Osteoblast (primary cell): Measurements from ENCODE around the gene BAIAP2. TPM values are rescaled to one million over a fixed set of nuclear protein-coding genes. Genes with fewer than 3 reads are reported as not detected.

ENCODE experiments used
- DNase-seq: peaks from one replicate; pipeline ENCODE4 v3.0.0; 2011; ENCODE audit warnings: low spot score, mixed read lengths; ENCODE audit not compliant: insufficient read length; ENCODE audit errors: missing footprints
- H2AFZ ChIP-seq: 2 replicates; pipeline ENCODE4 v1.6.0; 2011; ENCODE audit warnings: mild to moderate bottlenecking, low read length
- H3K27ac ChIP-seq: 2 replicates; pipeline ENCODE4 v1.5.1; 2011; ENCODE audit warnings: mild to moderate bottlenecking, low read depth, low read length, moderate library complexity
- H3K27me3 ChIP-seq: 2 replicates; pipeline ENCODE4 v1.6.0; 2012; ENCODE audit warnings: mild to moderate bottlenecking, control low read depth, inconsistent platforms, low read length, moderate library complexity; ENCODE audit not compliant: insufficient read depth
- H3K36me3 ChIP-seq: 2 replicates; pipeline ENCODE4 v1.5.1; 2011; ENCODE audit warnings: mild to moderate bottlenecking, low read length, control low read depth, moderate library complexity; ENCODE audit not compliant: insufficient read depth
- H3K4me1 ChIP-seq: 2 replicates; pipeline ENCODE4 v1.5.1; 2011; ENCODE audit warnings: mild to moderate bottlenecking, low read length, control low read depth, moderate library complexity; ENCODE audit not compliant: insufficient read depth
- H3K4me2 ChIP-seq: 2 replicates; pipeline ENCODE4 v1.6.0; 2011; ENCODE audit warnings: mild to moderate bottlenecking, low read length; ENCODE audit not compliant: insufficient read depth
- H3K4me3 ChIP-seq: fragments of 200-600 bp; sonication (generic); 3 replicates; pipeline ENCODE4 v1.5.1; 2012; ENCODE audit warnings: mild to moderate bottlenecking, low read length, inconsistent platforms; ENCODE audit not compliant: insufficient read depth
- H3K79me2 ChIP-seq: 2 replicates; pipeline ENCODE4 v1.6.0; 2012; ENCODE audit warnings: mild to moderate bottlenecking, low read length, control low read depth, inconsistent platforms; ENCODE audit not compliant: insufficient read depth
- H3K9me3 ChIP-seq: 2 replicates; pipeline ENCODE4 v1.5.1; 2011; ENCODE audit warnings: low read depth, low read length, control low read depth
- H4K20me1 ChIP-seq: 2 replicates; pipeline ENCODE4 v1.6.0; 2012; ENCODE audit warnings: mild to moderate bottlenecking, low read length, control low read depth; ENCODE audit not compliant: insufficient read depth
- CTCF ChIP-seq: IDR thresholded peaks from 2 replicates; pipeline ENCODE4 v1.5.1; 2011; ENCODE audit warnings: mild to moderate bottlenecking, low read depth, low read length, moderate library complexity; ENCODE audit errors: extremely low read depth
- total RNA-seq: library from RNA; depleted of rRNA; stranded (reverse); fragments of >200 nt; gene quantifications from 2 replicates; pipeline ENCODE4 v1.2.3, GENCODE V29; 2012

BAIAP2 gene
- total RNA-seq, 1 donor: 15.6 TPM

GRCh38 chr17:81002409-81003361 is 32.3 kb upstream of the BAIAP2 start:
- H3K4me3 ChIP-seq: no peak overlapping the region
- no peak overlapping the region for H2AFZ ChIP-seq
- no peaks in the 10 kb centered on the region for H3K9me3 ChIP-seq
- peak; percentile 98 for DNase-seq
- H3K27ac ChIP-seq: no peak overlapping the region
- H4K20me1 ChIP-seq: peaks cover 2% of the 10 kb centered on the region
- peaks cover 43% of the 10 kb centered on the region for H3K27me3 ChIP-seq
- no peaks in the 10 kb centered on the region for H3K79me2 ChIP-seq
- H3K36me3 ChIP-seq: peaks cover 16% of the 10 kb centered on the region
- H3K4me2 ChIP-seq: peak overlapping the region; percentile 1
- TF ChIP-seq CTCF: no peak
- peaks cover 6% of the 10 kb centered on the region for H3K4me1 ChIP-seq

GRCh38 chr17:81003711-81004475 is 31.1 kb upstream of the BAIAP2 start:
- Histone ChIP-seq H4K20me1 (peaks cover 2% of the 10 kb centered on the region), H3K79me2 (no peaks in the 10 kb centered on the region), H2AFZ (no peak overlapping the region), H3K4me2 (peak overlapping the region; percentile 57), H3K36me3 (peaks cover 8% of the 10 kb centered on the region), H3K27ac (no peak overlapping the region), H3K4me1 (peaks cover 6% of the 10 kb centered on the region), H3K27me3 (peaks cover 48% of the 10 kb centered on the region), H3K9me3 (no peaks in the 10 kb centered on the region), H3K4me3 (peak overlapping the region; percentile 28)
- TF ChIP-seq CTCF: no peak
- peak; percentile 87 for DNase-seq

- Histone ChIP-seq H3K9me3 (peaks cover 4% of the 10 kb centered on the region), H3K79me2 (no peaks in the 10 kb centered on the region), H3K4me1 (peaks cover 6% of the 10 kb centered on the region), H3K27ac (no peak overlapping the region), H2AFZ (no peak overlapping the region), H4K20me1 (no peaks in the 10 kb centered on the region), H3K36me3 (no peaks in the 10 kb centered on the region), H3K27me3 (peaks cover 52% of the 10 kb centered on the region), H3K4me3 (no peak overlapping the region), H3K4me2 (no peak overlapping the region)
- no peak for TF ChIP-seq CTCF
- DNase-seq: no peak
Measured at GRCh38 chr17:81006891-81007290, 28.1 kb upstream of the BAIAP2 start.

GRCh38 chr17:81008140-81008539 is 26.8 kb upstream of the BAIAP2 start:
- Histone ChIP-seq H3K4me1 (no peaks in the 10 kb centered on the region), H3K4me3 (no peak overlapping the region), H2AFZ (no peak overlapping the region), H3K9me3 (peaks cover 4% of the 10 kb centered on the region), H3K4me2 (no peak overlapping the region), H3K27ac (no peak overlapping the region), H3K27me3 (peaks cover 44% of the 10 kb centered on the region), H3K36me3 (no peaks in the 10 kb centered on the region), H3K79me2 (no peaks in the 10 kb centered on the region), H4K20me1 (no peaks in the 10 kb centered on the region)
- no peak for TF ChIP-seq CTCF
- no peak for DNase-seq
